NCI-H2196 treated with DMSO at 0.1 percent for 48 hours (cell line): ENCODE measurements around the gene P2RX1.
"Not testable (repeated sequence)": the region's sequence is repeated elsewhere in the genome, so short reads cannot be mapped to it uniquely, and the experiment has no call there.

ENCODE experiments used
- DNase-seq: peaks from one replicate; lab custom pipeline; 2025; ENCODE audit not compliant: unreplicated experiment; lab: John Stamatoyannopoulos, UW

Gene P2RX1

DNA sequence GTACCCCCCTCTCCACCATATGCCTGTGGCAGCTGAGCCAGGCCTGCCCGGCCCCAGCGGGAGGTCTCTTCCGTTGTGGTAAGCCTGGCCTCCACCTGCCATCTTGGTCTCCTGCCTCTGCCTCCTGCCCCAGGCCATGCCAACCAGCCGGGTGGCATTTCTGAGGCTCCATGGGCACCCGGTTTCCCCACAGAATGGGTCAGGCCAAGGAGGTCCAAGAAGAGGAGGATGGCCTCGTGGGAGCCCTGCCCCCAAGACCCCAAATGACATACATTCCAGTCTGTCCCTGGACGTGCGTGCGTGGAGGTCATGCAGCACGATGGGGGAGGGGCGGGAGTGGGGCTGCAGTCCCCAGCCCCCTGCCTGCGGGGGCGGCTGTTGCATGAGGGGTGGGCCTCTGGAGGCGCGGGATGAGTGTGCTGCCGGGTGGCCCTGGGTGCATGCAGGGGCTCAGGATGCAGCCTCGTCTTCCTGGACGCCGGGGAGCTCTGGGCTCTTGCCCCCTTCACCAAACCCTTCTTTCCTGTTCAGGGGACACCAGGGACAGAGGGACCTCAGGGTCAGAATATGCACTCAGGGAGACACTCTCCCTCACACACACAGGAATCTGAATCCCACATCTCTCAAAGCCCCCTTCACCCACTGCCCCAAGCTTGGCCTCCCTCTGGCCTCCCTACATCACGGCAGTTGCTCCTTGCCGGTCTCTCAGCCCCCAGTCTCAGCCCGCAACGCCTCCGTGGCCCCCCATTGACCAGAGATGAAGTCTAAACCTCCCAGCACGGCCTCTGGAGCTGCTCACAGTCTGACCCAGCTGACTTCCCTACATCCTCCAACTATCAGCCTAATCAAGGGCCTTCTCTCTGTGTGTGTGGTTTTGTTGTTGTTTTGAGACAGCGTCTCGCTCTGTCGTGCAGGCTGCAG is 54.2 kb downstream of the P2RX1 start:
- no peak for DNase-seq

DNA sequence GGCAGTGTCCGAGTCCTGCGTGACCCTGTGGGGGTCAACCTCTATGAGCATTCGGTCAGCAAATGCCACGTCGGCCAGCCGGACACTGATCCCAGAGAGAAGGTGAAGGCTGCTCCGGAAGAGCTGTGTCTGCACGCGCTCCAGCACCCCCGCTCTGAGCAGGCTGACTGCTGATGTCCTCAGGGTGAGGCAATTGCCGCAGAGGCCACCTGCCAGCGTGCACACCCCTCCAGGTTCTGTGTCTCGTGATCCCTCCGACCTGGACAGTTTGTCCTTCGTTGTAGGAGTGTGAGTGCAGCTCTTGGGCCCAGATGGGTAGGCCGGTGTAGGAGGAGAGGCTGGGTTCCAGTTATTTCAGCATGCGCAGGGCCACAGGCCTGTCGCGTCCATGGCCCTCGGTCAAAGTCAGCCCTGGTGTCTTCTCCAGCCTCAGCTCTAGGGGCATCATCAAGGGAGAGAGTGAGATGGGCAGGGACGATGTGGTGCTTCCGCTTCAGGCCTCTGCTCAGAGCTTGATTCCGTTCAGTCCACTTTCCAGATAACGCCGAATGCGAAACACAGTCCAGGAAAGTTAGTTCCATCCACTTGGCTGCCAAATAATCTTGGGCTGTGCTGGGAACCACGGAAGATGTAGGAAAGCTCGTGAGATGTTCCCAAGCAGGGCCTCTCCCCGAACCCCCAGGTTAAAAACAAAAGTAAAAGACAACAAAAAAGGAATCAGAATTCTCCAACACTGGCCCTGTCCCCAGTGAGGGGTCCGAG is 55.1 kb downstream of the P2RX1 start:
- no peak for DNase-seq

DNA sequence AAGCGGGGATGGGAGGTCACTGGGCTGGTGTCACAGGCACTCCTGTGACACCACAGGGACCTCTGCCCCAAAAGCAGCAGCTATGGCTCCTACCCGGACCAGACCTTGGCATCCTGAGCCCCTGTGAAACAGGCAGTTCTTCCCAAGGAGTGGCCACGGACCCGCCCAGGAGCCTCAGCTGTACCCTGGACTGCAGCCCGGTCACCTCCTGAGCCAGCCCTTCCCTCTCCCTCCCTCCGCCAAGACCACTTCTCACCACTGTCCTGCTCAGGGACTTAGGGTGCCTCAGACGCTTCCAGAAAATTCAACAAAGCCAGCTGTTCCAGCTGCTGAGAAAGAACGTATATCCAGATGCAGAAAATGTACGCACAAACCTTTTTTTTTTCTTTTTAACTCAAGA is 56.3 kb downstream of the P2RX1 start:
- no peak for DNase-seq

DNA sequence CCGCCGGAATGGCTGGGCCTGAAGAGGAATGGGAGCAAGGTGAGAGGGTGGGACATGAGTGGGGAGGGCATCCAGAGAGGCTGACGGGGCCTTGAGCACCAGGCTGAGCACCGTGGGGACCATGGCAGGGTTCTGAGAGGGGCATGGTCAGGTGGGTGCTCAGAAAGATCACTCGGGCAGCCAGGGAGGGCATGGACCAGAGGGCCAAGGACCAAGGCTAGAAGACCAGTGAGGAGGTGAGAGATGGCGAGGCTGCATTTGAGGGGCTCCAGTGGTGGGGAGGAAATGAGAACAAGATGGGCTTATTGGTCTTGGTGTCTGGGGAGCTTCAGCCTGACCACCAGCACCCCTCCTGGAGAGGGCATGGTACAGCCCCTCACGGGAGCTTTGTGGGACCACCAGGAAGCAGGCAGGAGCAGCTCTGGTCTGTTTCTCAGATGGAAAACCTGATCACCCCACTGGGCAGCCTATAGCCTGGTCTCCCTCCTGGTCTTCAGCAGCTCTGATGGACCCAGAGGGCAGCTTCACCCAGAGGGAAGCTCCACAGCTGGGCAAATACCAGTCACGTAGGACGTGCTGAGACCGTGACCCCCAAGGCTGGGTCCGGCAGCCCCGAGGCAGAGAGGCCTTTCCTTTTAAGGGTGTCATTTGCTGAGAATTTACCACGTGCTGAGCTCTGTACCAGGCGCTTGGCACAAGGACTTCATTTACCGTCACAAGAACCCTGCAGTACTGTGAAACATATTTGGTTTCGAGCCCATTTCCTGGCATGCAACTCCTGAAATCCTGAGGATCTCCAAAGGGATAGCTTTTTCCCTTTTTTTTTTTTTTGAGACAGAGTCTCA is 58.8 kb downstream of the P2RX1 start:
- DNase-seq, result no peak

DNA sequence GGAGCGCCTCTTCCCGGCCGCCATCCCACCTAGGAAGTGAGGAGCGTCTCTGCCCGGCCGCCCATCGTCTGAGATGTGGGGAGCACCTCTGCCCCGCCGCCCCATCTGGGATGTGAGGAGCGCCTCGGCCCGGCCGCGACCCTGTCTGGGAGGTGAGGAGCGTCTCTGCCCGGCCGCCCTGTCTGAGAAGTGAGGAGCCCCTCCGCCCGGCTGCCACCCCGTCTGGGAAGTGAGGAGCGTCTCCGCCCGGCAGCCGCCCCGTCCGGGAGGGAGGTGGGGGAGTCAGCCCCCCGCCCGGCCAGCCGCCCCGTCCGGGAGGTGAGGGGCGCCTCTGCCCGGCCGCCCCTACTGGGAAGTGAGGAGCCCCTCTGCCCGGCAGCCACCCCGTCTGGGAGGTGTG is 62.1 kb downstream of the P2RX1 start:
- not testable (repeated sequence) for DNase-seq

- no peak for DNase-seq
These were observed 63.7 kb downstream of the P2RX1 start for GRCh38 chr17:3852561-3852960.

DNA sequence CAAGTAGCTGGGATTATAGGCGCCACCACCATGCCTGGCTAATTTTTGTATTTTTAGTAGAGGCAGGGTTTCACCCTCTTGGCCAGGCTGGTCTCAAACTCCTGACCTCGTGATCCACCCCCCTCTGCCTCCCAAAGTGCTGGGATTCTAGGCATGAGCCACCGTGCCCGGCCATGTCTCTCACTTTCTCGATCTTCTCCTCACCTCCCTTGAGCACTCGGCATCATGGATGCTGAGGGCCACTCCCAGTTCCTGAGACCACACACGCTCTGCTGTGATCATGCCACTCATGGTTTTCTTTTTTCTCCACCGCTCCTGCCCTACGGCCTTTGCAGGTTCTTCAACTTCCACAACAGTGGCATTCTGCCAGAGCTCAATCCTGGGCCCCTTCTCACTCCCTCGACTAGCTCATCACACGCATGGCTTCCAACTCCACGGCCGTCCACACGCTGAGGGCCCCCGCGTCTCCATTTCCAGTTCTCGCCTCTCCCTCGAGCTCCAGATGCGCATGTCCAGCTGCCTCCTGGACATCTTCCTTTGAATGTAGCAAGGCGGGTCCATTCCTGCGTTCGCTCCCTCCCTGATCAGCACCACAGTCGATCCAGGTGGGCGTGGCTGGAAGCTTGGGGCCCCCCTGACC is 64.7 kb downstream of the P2RX1 start:
- no peak for DNase-seq

- DNase-seq, result no peak
These were observed 67.9 kb downstream of the P2RX1 start for GRCh38 chr17:3848229-3848835.

DNA sequence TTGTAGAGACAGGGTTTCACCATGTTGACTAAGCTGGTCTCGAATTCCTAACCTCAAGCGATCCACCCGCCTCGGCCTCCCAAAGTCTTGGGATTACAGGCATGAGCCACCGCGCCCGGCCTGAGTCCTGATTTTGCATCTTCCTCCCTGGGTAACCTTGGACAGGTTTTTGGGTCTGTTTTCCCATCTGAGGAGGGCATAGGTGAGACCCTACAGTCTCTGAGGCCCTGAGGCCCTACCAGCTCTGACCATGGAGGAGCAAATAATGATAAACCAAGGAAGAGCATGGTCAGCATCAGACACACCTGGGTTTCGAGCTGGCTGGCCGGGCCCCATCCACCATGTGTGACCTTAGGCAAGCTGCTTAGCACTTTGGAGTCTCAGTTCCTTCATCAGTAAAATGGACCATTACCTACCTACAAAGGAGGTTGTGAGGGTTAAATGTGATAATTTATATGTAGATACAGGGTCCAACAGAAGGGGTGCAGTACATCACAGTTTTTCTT is 69.0 kb downstream of the P2RX1 start:
- DNase-seq, result no peak
